ENCODE results near the gene RAB3GAP2.
"Not testable (repeated sequence)": the region's sequence is repeated elsewhere in the genome, so short reads cannot be mapped to it uniquely, and the experiment has no call there.

RAB3GAP2 gene

GRCh38 chr1:220160027-220160426 lies 112.2 kb downstream of the RAB3GAP2 start:
- TF ChIP-seq CTCF (IDR thresholded peaks at IDR 0.05) (no peak), ZFX (IDR thresholded peaks at IDR 0.05; ENCODE audit: borderline replicate concordance) (no peak)
- H3K27ac ChIP-seq, result no peak overlapping the region

GRCh38 chr1:220159041-220159440 lies 113.2 kb downstream of the RAB3GAP2 start:
- no peak overlapping the region for H3K27ac ChIP-seq
- TF ChIP-seq ZFX (IDR thresholded peaks at IDR 0.05; ENCODE audit: borderline replicate concordance) (no peak), CTCF (IDR thresholded peaks at IDR 0.05) (no peak)

GRCh38 chr1:220158530-220158929 lies 113.7 kb downstream of the RAB3GAP2 start:
- H3K27ac ChIP-seq, result not testable (repeated sequence)

GRCh38 chr1:220157738-220158137 lies 114.5 kb downstream of the RAB3GAP2 start:
- TF ChIP-seq ZFX (IDR thresholded peaks at IDR 0.05; ENCODE audit: borderline replicate concordance), result no peak
- no peak for TF ChIP-seq CTCF (IDR thresholded peaks at IDR 0.05)
- H3K27ac ChIP-seq, result no peak overlapping the region

GRCh38 chr1:220156620-220157146 lies 115.6 kb downstream of the RAB3GAP2 start:
- H3K27ac ChIP-seq, result no peak overlapping the region
- no peak for TF ChIP-seq CTCF (IDR thresholded peaks at IDR 0.05)
- TF ChIP-seq ZFX (IDR thresholded peaks at IDR 0.05; ENCODE audit: borderline replicate concordance), result no peak

- no peak for TF ChIP-seq ZFX (IDR thresholded peaks at IDR 0.05; ENCODE audit: borderline replicate concordance)
- TF ChIP-seq CTCF (IDR thresholded peaks at IDR 0.05), result no peak
- H3K27ac ChIP-seq, result no peak overlapping the region
Measured at GRCh38 chr1:220153147-220153546, 119.1 kb downstream of the RAB3GAP2 start.

GRCh38 chr1:220151454-220151853 lies 120.8 kb downstream of the RAB3GAP2 start:
- no peak overlapping the region for H3K27ac ChIP-seq
- TF ChIP-seq ZFX (IDR thresholded peaks at IDR 0.05; ENCODE audit: borderline replicate concordance), result no peak
- TF ChIP-seq CTCF (IDR thresholded peaks at IDR 0.05), result no peak

GRCh38 chr1:220149742-220150141 lies 122.5 kb downstream of the RAB3GAP2 start:
- TF ChIP-seq CTCF (IDR thresholded peaks at IDR 0.05), result no peak
- no peak for TF ChIP-seq ZFX (IDR thresholded peaks at IDR 0.05; ENCODE audit: borderline replicate concordance)
- no peak overlapping the region for H3K27ac ChIP-seq

Data from 22Rv1 (cell line).